WTC11 (cell line): ENCODE results near the gene MT1B. TPM values are rescaled to one million over a fixed set of nuclear protein-coding genes. Genes with fewer than 3 reads are reported as not detected.
A peak's percentile ranks its signal among the peaks of the same experiment; 100 is the strongest.

Experiments
- ATAC-seq: fragments of 200-7000 bp; cut with Tn5 transposase; 2 replicates; pipeline ENCODE4 v1.10.0; 2021; ENCODE audit warnings: mild to moderate bottlenecking, moderate library complexity
- CTCF ChIA-PET: fragments of 300-600 bp; sonication (Branson Sonifier 250); formaldehyde crosslinking; loops from one replicate; lab custom pipeline; 2021; ENCODE audit warnings: antibody characterized with exemption; lab: Charles Lee
- POLR2A ChIA-PET: fragments of 350-600 bp; sonication (Branson Sonifier 250); formaldehyde crosslinking; loops from one replicate; lab custom pipeline; 2021; ENCODE audit warnings: antibody characterized with exemption; lab: Charles Lee
- DNase-seq: peaks from one replicate; pipeline ENCODE4 v3.0.0; 2021; ENCODE audit warnings: low spot score
- H3K27ac Mint-ChIP-seq: 2 replicates; pipeline ENCODE4 v1.8.0; 2021; ENCODE audit warnings: mixed read lengths
- H3K27me3 Mint-ChIP-seq: 2 replicates; pipeline ENCODE4 v1.8.0; 2021; ENCODE audit warnings: low read depth, mild to moderate bottlenecking, moderate library complexity, mixed read lengths
- H3K36me3 Mint-ChIP-seq: 2 replicates; pipeline ENCODE4 v1.8.0; 2021; ENCODE audit warnings: mixed read lengths
- H3K4me1 Mint-ChIP-seq: 2 replicates; pipeline ENCODE4 v1.8.0; 2022; ENCODE audit warnings: mixed read lengths
- H3K4me3 Mint-ChIP-seq: 2 replicates; pipeline ENCODE4 v1.8.0; 2021; ENCODE audit warnings: mild to moderate bottlenecking, moderate library complexity, mixed read lengths
- H3K9me3 Mint-ChIP-seq: 2 replicates; pipeline ENCODE4 v1.8.0; 2021; ENCODE audit warnings: mixed read lengths
- AFF4 ChIP-seq: sonication (generic); formaldehyde crosslinking; IDR thresholded peaks from 2 replicates; pipeline ENCODE4 v1.8.1; 2023; ENCODE audit warnings: mild to moderate bottlenecking, missing genetic modification reagents, borderline replicate concordance
- AR ChIP-seq: fragments of 250-450 bp; sonication (Bioruptor Pico); IDR thresholded peaks from 2 replicates; pipeline ENCODE4 v1.9.0; 2021; ENCODE audit warnings: mild to moderate bottlenecking
- ATF1 ChIP-seq: sonication (generic); formaldehyde crosslinking; IDR thresholded peaks from 2 replicates; pipeline ENCODE4 v1.8.1; 2023; ENCODE audit warnings: mild to moderate bottlenecking, moderate library complexity, missing genetic modification reagents
- E2F5 ChIP-seq: sonication (generic); formaldehyde crosslinking; IDR thresholded peaks from 2 replicates; pipeline ENCODE4 v1.8.1; 2022; ENCODE audit warnings: mild to moderate bottlenecking, moderate library complexity, missing genetic modification reagents
- KAT7 ChIP-seq: sonication (generic); formaldehyde crosslinking; IDR thresholded peaks from 2 replicates; pipeline ENCODE4 v1.8.1; 2023; ENCODE audit warnings: missing genetic modification reagents, mild to moderate bottlenecking, borderline replicate concordance
- MAX ChIP-seq: sonication (generic); formaldehyde crosslinking; IDR thresholded peaks from 2 replicates; pipeline ENCODE4 v1.8.0; 2022; ENCODE audit warnings: mild to moderate bottlenecking, missing genetic modification reagents
- NFATC4 ChIP-seq: fragments of 250-450 bp; sonication (Bioruptor Pico); IDR thresholded peaks from 2 replicates; pipeline ENCODE4 v1.9.0; 2021; ENCODE audit warnings: mild to moderate bottlenecking
- NR3C1 ChIP-seq: sonication (generic); formaldehyde crosslinking; conservative IDR thresholded peaks from 2 replicates; pipeline ENCODE4 v1.8.1; 2023; ENCODE audit warnings: low read depth, mild to moderate bottlenecking, missing genetic modification reagents
- SMAD4 ChIP-seq: sonication (generic); formaldehyde crosslinking; IDR thresholded peaks from 2 replicates; pipeline ENCODE4 v1.8.0; 2022; ENCODE audit warnings: mild to moderate bottlenecking, missing genetic modification reagents
- ZBTB43 ChIP-seq: sonication (generic); formaldehyde crosslinking; IDR thresholded peaks from 2 replicates; pipeline ENCODE4 v1.8.1; 2023; ENCODE audit warnings: mild to moderate bottlenecking, missing genetic modification reagents
- ZNF232 ChIP-seq: sonication (generic); formaldehyde crosslinking; IDR thresholded peaks from 2 replicates; pipeline ENCODE4 v1.8.0; 2022; ENCODE audit warnings: mild to moderate bottlenecking, missing genetic modification reagents
- ZNF396 ChIP-seq: fragments of 250-450 bp; sonication (Bioruptor Pico); IDR thresholded peaks from 2 replicates; pipeline ENCODE4 v1.8.0; 2021; ENCODE audit warnings: mild to moderate bottlenecking, moderate library complexity, borderline replicate concordance
- total RNA-seq: library from RNA; stranded (reverse); gene quantifications from 3 replicates; pipeline ENCODE4 v1.2.3, GENCODE V29; 2021

Gene MT1B
- total RNA-seq, 1 experiment from 2014 or later, result not detected

GRCh38 chr16:56681939-56682702 is 30.4 kb downstream of the MT1B start, which contains the start of gene MT1X (continued):
- TF ChIP-seq AR (CRISPR knock-in tag), result no peak
- TF ChIP-seq ZNF232 (CRISPR knock-in tag), result no peak
- TF ChIP-seq NFATC4 (CRISPR knock-in tag), result no peak
- no peak for TF ChIP-seq ATF1 (CRISPR knock-in tag)
- no peak for TF ChIP-seq ZNF396 (CRISPR knock-in tag)
- TF ChIP-seq ZBTB43, result no peak
- TF ChIP-seq NR3C1 (CRISPR knock-in tag), result no peak
- TF ChIP-seq AFF4 (CRISPR knock-in tag), result no peak; the same call in 1 of the 2 replicates
- TF ChIP-seq SMAD4 (CRISPR knock-in tag), result no peak
- peak; percentile 70 for TF ChIP-seq MAX (CRISPR knock-in tag)

- CTCF ChIA-PET, result interaction anchor here (0.9 to 2.5 kb wide), 4 partner anchors 9 to 82 kb away, joined by 3 to 26 read pairs (median 4); no protein-coding TSS in a partner anchor
- Mint-ChIP-seq H3K4me1 (peaks cover 37% of the 10 kb centered on the region), H3K36me3 (peaks cover 30% of the 10 kb centered on the region), H3K27ac (no peak overlapping the region), H3K27me3 (peaks cover 17% of the 10 kb centered on the region), H3K9me3 (peaks cover 11% of the 10 kb centered on the region), H3K4me3 (peak overlapping the region; percentile 88)
- DNase-seq (no peak), ATAC-seq (peak; percentile 15; the same call in 1 of the 2 replicates)
- POLR2A ChIA-PET, result interaction anchor here (0.7 to 4.4 kb wide), 7 partner anchors 14 to 74 kb away, joined by 4 to 44 read pairs (median 6); partner anchors contain the start of genes MT1E, MT1F, MT1G and MT1H
- TF ChIP-seq KAT7 (CRISPR knock-in tag), result 0 out of 2 replicates have a peak, but pooled peaks have one; percentile 82
- TF ChIP-seq E2F5 (CRISPR knock-in tag), result no peak
Observed at GRCh38 chr16:56682703-56683397, 31.2 kb downstream of the MT1B start.
